HG03025 (cell line): Measurements from ENCODE around the gene FN3KRP.

ENCODE experiments used
- ATAC-seq: cut with Tn5 transposase; IDR thresholded peaks from one replicate; pipeline ENCODE4 v1.9.1; 2021; ENCODE audit warnings: mild to moderate bottlenecking, moderate library complexity; ENCODE audit not compliant: unreplicated experiment, low FRiP score

Gene FN3KRP

DNA sequence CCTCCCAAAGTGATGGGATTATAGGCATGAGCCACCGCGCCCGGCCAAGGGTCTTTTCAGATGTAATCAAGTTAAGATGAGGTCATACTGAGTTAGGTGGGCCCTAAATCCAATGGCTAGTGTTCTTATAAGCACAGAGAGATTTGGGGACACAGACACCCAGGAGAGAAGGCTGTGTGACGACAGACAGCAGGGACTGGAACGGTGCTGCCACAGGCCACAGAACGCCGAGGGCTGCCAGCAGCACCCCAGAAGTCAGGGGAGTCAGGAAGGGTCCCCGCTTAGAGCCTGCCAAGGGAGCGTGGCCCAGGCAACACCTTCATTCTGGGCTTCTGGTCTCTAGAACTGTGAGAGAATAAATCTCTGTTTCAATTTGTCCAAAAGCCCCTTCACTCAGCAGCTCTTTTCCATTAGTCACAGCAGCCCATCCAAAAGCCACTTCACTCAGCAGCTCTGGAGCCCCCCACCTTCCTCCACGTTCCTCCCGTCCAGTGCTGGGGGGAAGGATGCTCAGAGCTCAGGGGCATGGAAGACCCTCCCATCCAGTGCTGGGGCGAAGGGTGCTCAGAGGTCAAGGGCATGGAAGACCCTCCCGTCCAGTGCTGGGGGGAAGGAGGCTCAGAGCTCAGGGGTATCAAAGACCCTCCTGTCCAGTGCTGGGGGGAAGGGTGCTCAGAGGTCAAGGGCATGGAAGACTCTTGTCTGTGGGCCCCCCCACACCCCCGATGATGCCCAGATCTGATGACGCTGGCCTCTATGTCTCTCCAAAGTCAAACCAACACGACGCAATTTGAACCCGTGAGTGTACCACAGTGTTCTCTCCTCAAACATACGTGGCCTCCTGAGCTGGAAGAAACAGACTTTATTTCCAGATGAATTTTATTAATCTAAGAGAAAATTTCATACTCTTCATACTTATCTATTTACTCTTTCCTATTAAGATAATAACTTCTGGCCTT is 29.9 kb upstream of the FN3KRP start:
- ATAC-seq, result no peak

DNA sequence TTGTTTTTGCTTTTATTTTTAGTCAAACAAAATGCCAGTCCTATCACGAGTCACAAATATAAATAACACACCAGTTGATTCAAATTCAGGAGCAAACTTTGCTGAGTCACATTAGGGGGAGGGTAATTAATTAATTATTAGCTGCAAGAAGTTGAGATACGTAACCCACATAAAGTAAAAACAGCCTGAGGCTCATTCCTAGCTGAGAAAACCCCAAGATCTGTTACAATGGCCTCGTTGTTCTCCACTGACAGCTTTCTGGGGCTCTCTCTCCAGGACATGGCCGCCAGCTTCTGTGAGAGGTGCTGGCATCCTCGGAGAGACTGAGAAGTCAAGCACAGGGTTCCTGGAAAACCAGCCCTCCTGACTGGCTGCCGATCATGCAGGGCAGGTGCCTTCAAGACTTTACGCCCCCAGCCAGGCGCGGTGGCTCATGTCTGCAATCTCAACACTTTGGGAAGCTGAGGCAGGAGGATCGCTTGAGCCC is 29.1 kb upstream of the FN3KRP start:
- no peak for ATAC-seq

- no peak for ATAC-seq
These were observed 28.6 kb upstream of the FN3KRP start for GRCh38 chr17:82687871-82688270.

- ATAC-seq, result no peak
These were observed 27.4 kb upstream of the FN3KRP start for GRCh38 chr17:82689077-82689476.

- ATAC-seq, result no peak
These were observed 25.6 kb upstream of the FN3KRP start for GRCh38 chr17:82690786-82691489.

DNA sequence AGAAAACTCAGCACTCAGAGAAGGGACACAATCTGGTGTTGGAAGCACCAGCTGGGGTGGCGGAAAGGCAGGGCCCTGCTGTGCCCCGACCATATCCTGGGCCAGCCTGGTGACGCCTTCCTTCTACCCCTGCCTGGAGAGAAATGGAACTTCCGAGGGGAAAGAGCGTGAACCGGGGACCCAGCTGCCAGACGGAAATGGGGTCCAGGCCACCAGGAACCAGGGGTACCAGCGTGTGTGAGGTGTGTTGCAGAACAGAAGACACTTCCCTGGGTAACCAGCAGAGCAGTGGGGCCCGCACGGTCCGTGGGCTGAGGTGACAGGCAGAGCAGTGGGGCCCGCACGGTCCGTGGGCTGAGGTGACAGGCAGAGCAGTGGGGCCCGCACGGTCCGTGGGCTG is 24.8 kb upstream of the FN3KRP start:
- no peak for ATAC-seq

DNA sequence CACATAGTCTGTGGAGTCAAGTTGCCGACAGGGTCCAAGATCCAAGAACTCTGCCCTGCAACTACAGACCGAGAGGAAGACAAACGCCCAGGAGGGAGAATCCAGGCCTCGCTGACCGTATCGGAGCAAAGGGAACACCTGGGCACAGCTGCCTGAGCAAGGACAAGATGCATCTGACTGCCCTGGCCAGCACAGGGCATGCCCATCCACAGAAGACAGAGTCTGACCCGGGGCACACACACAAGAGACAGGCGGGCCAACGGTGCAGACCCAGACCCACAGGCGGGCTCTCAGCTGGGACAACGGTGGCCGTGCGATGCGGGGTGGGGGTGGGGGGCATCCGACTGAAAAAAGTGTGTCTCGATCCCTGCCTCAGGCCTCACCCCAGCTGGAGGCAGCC is 24.2 kb upstream of the FN3KRP start:
- ATAC-seq, result no peak

DNA sequence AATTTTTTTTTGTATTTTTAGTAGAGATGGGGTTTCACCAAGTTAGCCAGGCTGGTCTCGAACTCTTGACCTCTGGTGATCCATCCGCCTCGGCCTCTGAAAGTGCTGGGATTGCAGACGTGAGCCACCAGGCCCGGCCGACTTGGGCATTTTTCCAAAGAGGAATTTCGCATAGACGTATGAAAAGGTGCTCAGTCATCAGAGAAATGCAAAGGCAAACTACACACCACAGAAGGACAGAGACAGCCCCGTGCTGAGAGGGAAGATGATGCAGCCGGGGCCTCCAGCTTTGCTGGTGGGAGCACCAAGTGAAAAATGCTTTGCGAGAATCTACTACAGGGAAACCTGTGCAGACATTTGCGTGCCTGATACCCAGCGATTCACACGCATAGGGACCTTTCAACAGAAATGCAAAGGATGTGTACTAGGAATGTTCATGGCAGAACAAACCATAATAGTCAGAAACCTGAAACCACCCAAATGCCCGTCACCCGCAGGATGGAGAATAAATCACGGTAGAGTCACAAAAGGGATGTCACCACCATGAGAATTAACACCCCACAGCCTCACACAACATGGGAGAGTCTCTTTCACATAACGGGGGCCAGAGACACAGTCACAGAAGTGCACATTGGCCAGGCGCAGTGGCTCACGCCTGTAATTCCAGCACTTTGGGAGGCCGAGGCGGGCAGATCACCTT is 23.2 kb upstream of the FN3KRP start:
- ATAC-seq, result no peak

GRCh38 chr17:82694647-82695046 is 21.9 kb upstream of the FN3KRP start:
- no peak for ATAC-seq

GRCh38 chr17:82696259-82696658 is 20.2 kb upstream of the FN3KRP start:
- ATAC-seq, result no peak

- no peak for ATAC-seq
These were observed 19.3 kb upstream of the FN3KRP start for GRCh38 chr17:82696916-82697807.

GRCh38 chr17:82697808-82698064 is 18.8 kb upstream of the FN3KRP start:
- ATAC-seq, result no peak

DNA sequence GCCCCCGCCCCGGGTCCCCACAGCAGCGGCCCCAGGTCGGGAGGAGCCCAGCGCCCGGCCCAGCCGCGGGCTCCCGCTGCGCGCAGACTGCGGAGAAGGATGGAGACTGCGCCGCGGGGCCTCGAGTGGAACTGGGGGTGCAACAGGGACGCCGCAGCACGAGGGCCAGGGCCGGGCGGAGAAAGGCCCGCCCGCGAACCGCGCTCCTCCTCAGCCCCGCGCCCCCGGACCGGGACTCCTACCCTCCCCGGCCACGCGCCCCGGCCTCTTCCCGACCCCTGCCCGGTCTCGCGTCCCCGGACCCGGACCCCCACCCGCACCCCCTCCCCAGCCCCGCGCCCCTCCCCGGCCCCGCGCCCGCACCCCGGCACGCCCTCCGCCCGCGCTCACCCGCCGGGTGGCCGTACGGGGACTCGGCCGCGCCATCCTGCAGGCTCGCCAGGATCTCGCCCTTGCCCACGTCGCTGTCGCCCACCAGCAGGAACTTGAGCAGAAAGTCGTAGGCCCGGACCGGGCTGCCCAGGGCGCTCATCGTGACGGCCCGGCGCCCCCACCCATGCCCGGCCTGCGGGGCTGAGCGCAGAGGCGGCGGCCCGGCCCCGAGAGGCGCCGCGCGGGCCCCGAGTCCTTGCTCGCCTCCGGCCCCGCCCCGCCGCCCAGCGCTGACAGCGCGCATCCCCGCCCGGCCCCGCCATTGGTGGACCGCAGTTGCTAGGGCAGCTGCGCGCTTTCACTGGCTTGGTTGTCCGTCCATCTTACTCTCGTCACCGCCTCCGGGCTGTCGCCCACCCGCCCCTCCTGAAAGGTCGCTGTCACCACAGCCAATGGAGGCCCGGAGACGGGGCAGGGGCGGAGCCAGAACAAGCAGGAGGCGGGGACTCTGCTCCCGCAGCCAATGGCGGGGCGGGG is 18.2 kb upstream of the FN3KRP start, which contains the start of gene RAB40B:
RAB40B (minus strand) TSS at position 634 of the 909 bp plus-strand sequence; CDS start at position 532, 102 bp downstream.
- ATAC-seq, result peak; percentile 85

DNA sequence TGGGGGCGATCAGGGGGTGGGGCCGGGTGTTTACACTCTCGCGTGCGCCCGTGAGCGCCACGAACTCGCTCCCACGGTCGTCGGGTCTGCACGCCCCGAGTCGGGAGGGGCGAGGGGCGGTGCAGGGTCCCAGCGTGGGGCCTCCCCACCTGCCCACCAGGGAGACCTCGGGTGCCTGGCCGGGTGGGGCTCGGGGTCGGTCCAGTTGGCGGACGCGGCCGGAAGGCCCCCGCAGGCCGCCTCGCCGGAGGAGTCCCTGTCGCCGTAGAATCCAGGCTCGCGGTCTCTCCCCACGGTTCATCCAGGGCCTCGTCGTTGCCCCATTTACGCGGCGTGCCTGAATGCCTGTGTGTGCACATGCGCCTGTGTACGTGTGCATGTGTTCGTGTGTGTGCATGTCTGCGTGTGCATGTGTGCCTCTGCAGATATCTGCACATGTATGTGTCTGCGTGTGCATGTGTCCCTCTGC is 17.5 kb upstream of the FN3KRP start:
- peak; percentile 13 for ATAC-seq

- no peak for ATAC-seq
These were observed 17.0 kb upstream of the FN3KRP start for GRCh38 chr17:82699551-82699950.

DNA sequence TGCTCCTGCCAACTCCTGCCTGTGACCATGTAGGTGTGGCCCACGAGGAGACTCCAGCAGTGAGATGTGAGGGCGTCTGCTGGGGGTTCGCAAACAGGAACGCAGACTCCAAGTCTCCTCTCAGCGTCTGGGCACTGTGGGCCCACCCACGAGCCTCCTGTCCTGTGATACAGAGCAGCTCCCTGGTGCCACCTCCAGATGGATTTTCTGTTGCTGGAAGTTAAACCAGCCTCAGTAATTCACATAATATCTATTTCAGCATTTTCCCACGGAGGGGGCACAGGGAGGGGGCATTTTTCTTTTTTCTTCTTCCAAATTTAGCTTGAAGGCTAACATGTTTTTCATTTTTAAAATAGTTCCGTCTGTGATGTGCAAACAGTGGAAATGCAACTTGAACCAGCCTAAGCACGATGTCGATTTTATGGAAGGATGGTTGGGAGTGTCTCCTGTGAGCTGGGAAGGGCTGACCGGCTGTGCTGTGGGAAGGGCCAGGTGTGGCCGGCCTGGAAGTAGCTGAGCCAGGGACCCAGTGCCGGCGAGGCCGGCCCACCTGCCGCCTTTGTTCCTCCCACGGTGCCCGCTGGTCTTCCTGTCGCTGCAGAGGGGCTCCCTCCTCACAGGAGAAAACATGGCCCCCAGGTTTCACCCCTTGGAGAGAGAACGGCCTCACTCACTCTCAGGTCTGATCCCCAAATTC is 14.1 kb upstream of the FN3KRP start:
- no peak for ATAC-seq

GRCh38 chr17:82703036-82703745 is 13.3 kb upstream of the FN3KRP start:
- no peak for ATAC-seq
